GM13977 (cell line): ENCODE data around the gene CDKL1.

Experiments used
- DNase-seq: peaks from one replicate; pipeline ENCODE4 v3.0.0; 2012; ENCODE audit warnings: low spot score
- in situ Hi-C: fragments of 300-500 bp; cut with MboI; formaldehyde crosslinking; loops from one replicate; pipeline ENCODE4 v1.12.0; 2022; ENCODE audit warnings: low sequenced_read_pairs, low pct_unique_long_range_greater_than_20kb, mixed read lengths, inconsistent platforms; ENCODE audit not compliant: unreplicated experiment
- TF ChIP-seq, protein P1 (sequence below): IDR thresholded peaks from 2 replicates; pipeline ENCODE4 v1.5.1; 2012; ENCODE audit warnings: mild to moderate bottlenecking, control low read depth; ENCODE audit not compliant: insufficient read depth; ENCODE audit errors: extremely low read depth, missing control alignments

Gene CDKL1

DNA sequence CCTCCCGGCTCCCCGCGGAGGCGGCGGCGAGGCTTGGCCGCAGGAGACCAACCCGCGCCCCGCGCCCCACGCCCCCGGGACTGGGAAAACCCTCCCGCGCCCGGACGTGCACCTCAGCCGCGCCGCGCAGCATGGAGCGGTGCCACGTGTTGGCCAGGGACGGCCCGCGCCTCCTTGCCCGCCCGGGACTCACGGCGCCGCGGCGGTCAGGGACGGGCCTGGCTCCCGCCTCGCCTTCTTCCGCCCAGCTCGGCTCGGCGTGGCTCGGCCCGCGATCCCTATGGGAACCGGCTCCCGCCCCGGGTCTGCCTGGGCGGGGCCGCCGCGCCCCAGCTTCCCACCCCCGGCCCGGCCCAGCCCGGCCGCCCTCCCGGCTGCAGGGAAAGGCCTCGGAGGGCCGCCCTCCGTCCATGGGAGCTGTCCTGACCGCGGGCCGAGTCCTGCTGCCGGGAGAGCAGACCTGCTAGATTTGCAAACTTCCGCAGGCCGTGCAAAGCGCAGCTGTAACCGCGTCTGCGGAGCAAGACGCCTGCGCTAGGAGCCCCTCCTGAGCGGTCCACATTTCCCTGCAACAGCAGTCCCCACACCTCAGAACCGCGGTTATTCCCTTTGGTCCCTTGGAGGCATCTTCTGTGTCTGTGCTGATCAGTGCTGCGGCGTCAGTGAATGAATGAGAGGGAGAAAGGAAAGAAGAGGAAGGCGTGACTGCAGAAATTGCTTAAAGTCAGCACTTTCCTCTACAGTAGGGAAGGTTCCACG is at the start of gene CDKL1:
Gene CDKL1, minus strand, starts transcription at position 251 of the 759 bp plus-strand sequence. CDS start 1,013 bp downstream, outside the sequence.
- peak; percentile 66 for DNase-seq
- in situ Hi-C loops: no loop called here
- TF ChIP-seq, protein P1, sequence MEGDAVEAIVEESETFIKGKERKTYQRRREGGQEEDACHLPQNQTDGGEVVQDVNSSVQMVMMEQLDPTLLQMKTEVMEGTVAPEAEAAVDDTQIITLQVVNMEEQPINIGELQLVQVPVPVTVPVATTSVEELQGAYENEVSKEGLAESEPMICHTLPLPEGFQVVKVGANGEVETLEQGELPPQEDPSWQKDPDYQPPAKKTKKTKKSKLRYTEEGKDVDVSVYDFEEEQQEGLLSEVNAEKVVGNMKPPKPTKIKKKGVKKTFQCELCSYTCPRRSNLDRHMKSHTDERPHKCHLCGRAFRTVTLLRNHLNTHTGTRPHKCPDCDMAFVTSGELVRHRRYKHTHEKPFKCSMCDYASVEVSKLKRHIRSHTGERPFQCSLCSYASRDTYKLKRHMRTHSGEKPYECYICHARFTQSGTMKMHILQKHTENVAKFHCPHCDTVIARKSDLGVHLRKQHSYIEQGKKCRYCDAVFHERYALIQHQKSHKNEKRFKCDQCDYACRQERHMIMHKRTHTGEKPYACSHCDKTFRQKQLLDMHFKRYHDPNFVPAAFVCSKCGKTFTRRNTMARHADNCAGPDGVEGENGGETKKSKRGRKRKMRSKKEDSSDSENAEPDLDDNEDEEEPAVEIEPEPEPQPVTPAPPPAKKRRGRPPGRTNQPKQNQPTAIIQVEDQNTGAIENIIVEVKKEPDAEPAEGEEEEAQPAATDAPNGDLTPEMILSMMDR: no peak

- no peak for DNase-seq
- in situ Hi-C loops: no loop called here
- TF ChIP-seq, protein P1: no peak
Observed at GRCh38 chr14:50434528-50434927, 37.8 kb upstream of the CDKL1 start.

- DNase-seq: no peak
- TF ChIP-seq, protein P1: no peak
- in situ Hi-C loops: no loop called here
Observed at GRCh38 chr14:50432131-50432530, 35.5 kb upstream of the CDKL1 start.

GRCh38 chr14:50425816-50426215 is 29.1 kb upstream of the CDKL1 start:
- in situ Hi-C loops: no loop called here
- no peak for DNase-seq
- TF ChIP-seq, protein P1: no peak

DNA sequence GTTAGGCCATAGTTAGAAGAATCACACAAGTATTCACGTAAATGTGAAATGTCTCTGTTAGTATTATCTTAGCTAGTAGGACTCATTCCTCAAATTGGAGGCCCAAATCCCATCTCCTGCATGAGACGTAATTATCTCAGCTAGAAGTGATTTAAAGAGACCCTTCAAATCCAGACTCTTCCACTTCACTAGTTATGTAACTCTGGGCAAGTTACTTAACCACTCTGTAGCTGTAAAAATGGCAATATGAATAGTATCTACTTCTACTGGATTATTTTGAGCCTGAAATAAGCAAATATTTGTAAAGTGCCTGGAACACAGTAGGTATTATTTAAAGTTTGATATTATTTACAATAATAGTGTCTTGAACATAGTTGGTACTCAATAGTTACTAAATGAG is 28.4 kb upstream of the CDKL1 start:
- TF ChIP-seq, protein P1: no peak

GRCh38 chr14:50423529-50423928 is 26.8 kb upstream of the CDKL1 start:
- TF ChIP-seq, protein P1: no peak
- no peak for DNase-seq
- in situ Hi-C loops: no loop called here

More for the DNA sequence above, 28.4 kb upstream of the CDKL1 start:
- no peak for DNase-seq
- in situ Hi-C loops: no loop called here
